Stimulated activated CD4-positive, alpha-beta T cell treated with anti-CD3 and anti-CD28 coated beads, TNF-alpha, amount 100 ng/mL, for 4 hours (primary cell): ENCODE measurements around the gene MCM5.
A peak's percentile ranks its signal among the peaks of the same experiment; 100 is the strongest.
"Not testable (repeated sequence)": the region's sequence is repeated elsewhere in the genome, so short reads cannot be mapped to it uniquely, and the experiment has no call there.

Source experiments
- DNase-seq, 3 experiments: peaks; one replicate each; pipeline ENCODE4 v3.0.0-alpha.2; 2020; ENCODE audit warnings: low read depth in 3 of 3

The MCM5 gene

DNA sequence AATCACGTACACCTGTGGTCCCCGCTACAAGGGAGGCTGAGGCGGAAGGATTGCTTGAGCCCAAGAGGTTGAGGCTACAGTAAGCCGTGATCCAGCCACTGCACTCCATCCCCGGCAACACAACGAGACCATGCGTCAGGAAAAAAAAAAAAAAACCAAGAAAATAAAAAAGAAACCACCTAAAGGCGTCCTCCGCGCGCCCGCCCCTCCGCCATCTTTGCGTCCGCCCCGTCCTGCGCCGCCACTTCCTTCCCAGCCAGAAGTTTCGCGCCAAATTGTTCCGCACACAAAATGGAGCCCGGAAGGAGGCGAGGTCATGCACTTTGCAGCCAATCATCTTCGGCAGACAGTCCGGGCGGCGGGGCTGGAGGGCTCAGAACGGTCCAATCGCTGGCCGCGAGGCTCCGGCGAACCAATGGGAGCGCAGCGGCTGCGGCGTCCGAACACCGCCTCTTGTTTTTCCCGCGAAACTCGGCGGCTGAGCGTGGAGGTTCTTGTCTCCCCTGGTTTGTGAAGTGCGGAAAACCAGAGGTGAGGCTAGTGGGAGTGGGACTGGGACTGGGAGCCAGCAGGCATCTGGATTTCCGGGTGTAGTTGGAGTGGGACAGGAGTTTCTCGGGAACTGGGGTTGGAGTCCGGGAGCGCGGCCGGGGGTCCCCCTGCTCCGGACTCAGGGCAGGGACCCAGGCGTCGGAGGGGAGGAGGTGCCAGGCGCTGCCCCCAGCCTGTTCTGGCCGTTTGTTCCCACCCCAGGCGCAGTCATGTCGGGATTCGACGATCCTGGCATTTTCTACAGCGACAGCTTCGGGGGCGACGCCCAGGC, at the start of gene MCM5:
TSS of gene MCM5 (plus strand) at position 463 of the 823 bp plus-strand sequence. CDS start at position 762, 299 bp downstream.
- DNase-seq = peak; percentile 83 to 96 (median 94)

GRCh38 chr22:35350539-35351503, 49.1 kb upstream of the MCM5 start:
- peak; percentile 65 to 77 (median 73) for DNase-seq

GRCh38 chr22:35352214-35353111, 47.5 kb upstream of the MCM5 start:
- DNase-seq = peak in 1 of 3 experiments; percentile 20

- DNase-seq = no peak
Measured at GRCh38 chr22:35353318-35353717, 46.6 kb upstream of the MCM5 start.

DNA sequence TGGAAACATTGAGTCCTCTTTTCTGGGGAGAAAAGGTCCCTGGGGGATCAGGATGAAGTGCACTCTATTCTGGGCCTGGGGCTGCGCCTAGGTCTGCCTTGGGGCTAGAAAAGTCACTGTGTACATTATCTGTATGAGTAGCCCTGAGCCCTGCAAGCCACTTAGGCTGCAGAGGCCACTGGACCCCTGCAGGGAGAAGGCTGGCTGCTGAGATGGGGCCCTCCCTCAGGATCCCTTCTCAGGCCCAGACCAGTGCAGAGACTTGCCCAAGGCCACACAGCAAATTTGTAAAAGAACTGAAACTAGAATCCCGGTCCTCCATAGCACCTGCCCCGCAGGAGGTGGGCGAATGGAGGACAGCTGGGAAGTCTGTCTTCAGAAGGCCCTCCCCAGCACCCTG, 45.9 kb upstream of the MCM5 start:
- DNase-seq = no peak

GRCh38 chr22:35357883-35358621, 41.9 kb upstream of the MCM5 start:
- DNase-seq = no peak

DNA sequence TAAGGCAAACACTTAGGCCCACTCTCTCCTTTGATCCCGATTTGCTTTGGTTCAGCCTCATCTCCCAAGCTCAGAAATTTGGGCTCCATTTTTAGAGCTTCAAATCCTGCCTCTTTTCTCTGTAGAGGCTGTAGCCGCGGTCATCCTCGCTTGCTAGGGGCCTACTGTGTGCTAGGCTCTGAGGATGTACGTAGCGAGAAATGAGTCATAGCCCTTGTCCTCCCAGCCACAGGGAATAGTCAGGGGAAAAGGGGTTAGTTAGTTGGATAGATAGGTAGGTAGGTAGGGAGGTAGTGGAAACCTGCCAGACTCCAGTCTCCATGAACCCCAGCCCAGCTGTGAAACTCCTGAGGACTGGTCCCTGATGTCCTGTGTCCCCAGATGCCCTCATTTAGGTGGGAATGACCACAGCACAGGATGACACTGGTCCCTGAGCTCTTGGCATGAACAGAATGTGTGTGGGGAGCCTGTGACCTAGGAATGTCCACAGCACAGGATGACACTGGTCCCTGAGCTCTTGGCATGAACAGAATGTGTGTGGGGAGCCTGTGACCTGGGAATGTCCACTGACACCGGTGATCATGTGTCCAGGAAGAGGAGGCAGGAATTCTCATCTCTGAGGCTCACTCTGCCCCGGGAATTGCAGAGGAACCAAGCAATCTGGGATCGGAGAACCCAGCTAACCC, 40.4 kb upstream of the MCM5 start:
- DNase-seq = no peak

GRCh38 chr22:35361001-35361558, 38.9 kb upstream of the MCM5 start:
- no peak for DNase-seq

GRCh38 chr22:35363566-35364086, 36.3 kb upstream of the MCM5 start:
- DNase-seq = no peak

GRCh38 chr22:35364230-35364629, 35.7 kb upstream of the MCM5 start:
- not testable (repeated sequence) for DNase-seq

GRCh38 chr22:35367331-35367886, 32.5 kb upstream of the MCM5 start:
- no peak for DNase-seq

DNA sequence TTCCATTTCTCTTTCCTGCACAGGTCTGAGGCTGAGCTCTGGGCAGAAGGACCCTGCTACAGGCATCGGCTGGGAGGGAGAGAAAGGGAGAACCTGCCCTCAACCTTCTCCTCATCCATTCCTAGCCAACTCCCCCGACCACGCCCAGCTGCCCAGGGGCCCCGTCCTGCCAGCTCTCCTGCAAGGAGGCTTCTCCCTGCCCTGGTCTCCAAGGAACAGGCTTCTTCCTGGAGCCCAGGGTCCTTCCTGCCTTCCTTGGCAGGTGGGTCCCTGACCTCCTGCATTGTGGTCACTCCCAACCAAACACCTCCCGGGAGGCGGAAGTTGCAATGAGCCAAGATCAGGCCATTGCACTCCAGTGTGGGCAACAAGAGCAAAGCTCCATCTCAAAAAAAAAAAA, 31.6 kb upstream of the MCM5 start:
- DNase-seq = no peak

- DNase-seq = no peak
Measured at GRCh38 chr22:35369996-35370395, 29.9 kb upstream of the MCM5 start.

- no peak for DNase-seq
Measured at GRCh38 chr22:35373781-35374180, 26.2 kb upstream of the MCM5 start.

- no peak for DNase-seq
Measured at GRCh38 chr22:35375031-35375430, 24.9 kb upstream of the MCM5 start.

DNA sequence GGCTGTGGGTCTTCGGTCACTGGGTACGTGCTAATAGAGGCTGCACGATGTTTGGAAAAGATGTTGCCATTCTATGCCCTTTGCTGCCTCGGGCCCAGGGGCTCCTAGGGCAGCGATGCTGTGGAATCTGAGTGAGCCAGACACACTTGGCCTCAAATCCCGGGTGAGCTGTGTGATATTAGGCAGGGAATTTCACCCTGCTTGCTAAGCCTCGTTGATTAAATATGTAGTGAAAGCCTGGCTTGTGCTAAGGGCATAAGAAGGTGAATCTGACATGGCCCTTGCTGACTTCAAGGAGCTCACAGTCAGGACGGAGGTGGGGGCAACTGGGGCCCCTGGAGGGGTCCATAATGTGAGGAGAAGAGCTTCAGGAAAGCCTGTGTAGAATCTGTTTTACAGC, 24.4 kb upstream of the MCM5 start:
- DNase-seq = no peak

- no peak for DNase-seq
Measured at GRCh38 chr22:35376728-35377472, 23.0 kb upstream of the MCM5 start.

DNA sequence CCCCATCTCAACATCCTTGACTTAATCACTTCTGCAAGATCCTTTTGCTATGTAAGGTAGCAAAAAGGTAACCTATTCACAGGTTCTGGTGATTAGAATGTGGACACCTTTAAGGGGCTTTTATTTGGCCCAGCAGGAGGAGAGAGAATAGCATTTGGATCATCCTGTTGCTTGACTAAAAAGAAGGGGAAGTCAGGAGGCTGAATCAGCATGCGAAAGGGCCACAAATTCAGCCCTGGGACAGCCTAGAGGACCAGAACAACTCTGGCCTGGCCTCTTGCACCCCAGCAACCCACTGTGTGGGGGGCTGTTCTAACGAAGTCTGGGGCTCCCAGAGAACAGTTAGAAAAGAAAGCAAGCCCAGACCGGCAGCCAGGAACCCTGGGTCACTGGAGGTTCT, 22.2 kb upstream of the MCM5 start:
- no peak for DNase-seq

DNA sequence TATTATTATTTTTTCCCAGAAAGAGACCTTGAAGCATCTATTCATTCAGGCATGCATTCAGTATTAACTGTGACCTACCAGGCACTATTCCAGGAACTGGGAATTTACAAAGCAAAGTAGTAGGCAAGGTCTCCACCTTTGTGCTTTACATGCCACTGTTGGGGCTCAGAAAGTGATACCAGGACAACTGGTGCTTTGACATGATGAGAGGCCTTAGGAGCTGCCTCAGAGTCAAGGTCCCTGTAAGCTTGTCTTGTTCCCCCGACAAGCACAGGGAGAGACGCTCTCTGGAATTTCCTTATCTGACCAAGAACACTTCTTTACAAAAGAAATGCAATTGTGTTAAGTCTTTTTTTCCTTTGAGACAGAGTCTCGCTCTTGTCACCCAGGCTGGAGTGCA, 21.3 kb upstream of the MCM5 start:
- no peak for DNase-seq
